DOHH2 (cell line): Measurements from ENCODE around the gene DESI1.

ENCODE experiments used
- CTCF ChIP-seq: fragments of 200-600 bp; sonication (generic); IDR thresholded peaks from one replicate; pipeline ENCODE4 v1.5.1; 2014; ENCODE audit warnings: antibody characterized with exemption, mild to moderate bottlenecking, low read depth, low read length; ENCODE audit not compliant: poor library complexity, severe bottlenecking
- EZH2phosphoT487 ChIP-seq: fragments of 200-600 bp; sonication (generic); IDR thresholded peaks from 2 replicates; pipeline ENCODE4 v1.6.1; 2017; ENCODE audit warnings: borderline replicate concordance, mild to moderate bottlenecking, antibody characterized with exemption, low read length, moderate library complexity, mixed read lengths

- TF ChIP-seq CTCF, result no peak
- no peak for TF ChIP-seq EZH2phosphoT487
These were observed 8.1 kb downstream of the DESI1 start for GRCh38 chr22:41612603-41613306.
